ENCODE measurements around the gene TNFSF15.

- TF ChIP-seq EZH2 (IDR thresholded peaks at IDR 0.05; ENCODE audit: borderline replicate concordance, low read length) = no peak
- no peak for TF ChIP-seq CTCF (conservative IDR thresholded peaks at IDR 0.05 in 1 of 2, IDR thresholded peaks at IDR 0.05 in 1 of 2; ENCODE audit: extremely low read depth in 1 of 2, insufficient read depth in 1 of 2, low read depth in 1 of 2, low read length in 2 of 2)
These were observed 39.5 kb upstream of the TNFSF15 start for GRCh38 chr9:114845373-114845772.

Data from mammary epithelial cell (primary cell).